ENCODE measurements around the gene BMP5. TPM values are rescaled to one million over a fixed set of nuclear protein-coding genes. Genes with fewer than 3 reads are reported as not detected.

BMP5 gene
- polyA plus RNA-seq, 1 donor from 2014 or later: 0.14 TPM

GRCh38 chr6:55866128-55866527, 9.3 kb downstream of the BMP5 start:
- H3K27me3 ChIP-seq (ENCODE audit: insufficient read depth, low read depth, low read length): no peaks in the 10 kb centered on the region
- no peaks in the 10 kb centered on the region for H3K9me3 ChIP-seq (ENCODE audit: low read length)
- H3K9ac ChIP-seq (ENCODE audit: low read length): no peak overlapping the region
- H3K36me3 ChIP-seq (ENCODE audit: insufficient read depth, low read length): no peaks in the 10 kb centered on the region
- H4K20me1 ChIP-seq (ENCODE audit: insufficient read depth): no peaks in the 10 kb centered on the region
- TF ChIP-seq REST (IDR thresholded peaks at IDR 0.05; ENCODE audit: borderline replicate concordance) (no peak), EP300 (conservative IDR thresholded peaks at IDR 0.05; ENCODE audit: poor library complexity, severe bottlenecking) (no peak), TAF1 (IDR thresholded peaks at IDR 0.05; ENCODE audit: low read depth) (no peak)
- no peaks in the 10 kb centered on the region for H3K9me2 ChIP-seq (ENCODE audit: insufficient read depth, low read length)
- H3K4me3 ChIP-seq (ENCODE audit: low read length): no peak overlapping the region
- H3K4me2 ChIP-seq (ENCODE audit: low read length): no peak overlapping the region
- H3K27ac ChIP-seq (ENCODE audit: low read length): no peak overlapping the region
- no peak overlapping the region for H2AFZ ChIP-seq (ENCODE audit: low read depth, low read length)
- no peaks in the 10 kb centered on the region for H3K79me2 ChIP-seq (replicated peaks; ENCODE audit: insufficient read depth, low read length)
- H3F3A ChIP-seq (ENCODE audit: insufficient read depth, low read length, poor library complexity, severe bottlenecking): no peaks in the 10 kb centered on the region

GRCh38 chr6:55853008-55854001, 22.1 kb downstream of the BMP5 start:
- Histone ChIP-seq H3K4me2 (ENCODE audit: low read length) (no peak overlapping the region), H3K79me2 (replicated peaks; ENCODE audit: insufficient read depth, low read length) (no peaks in the 10 kb centered on the region), H3K36me3 (ENCODE audit: insufficient read depth, low read length) (no peaks in the 10 kb centered on the region), H3K9ac (ENCODE audit: low read length) (no peak overlapping the region), H3K9me2 (ENCODE audit: insufficient read depth, low read length) (no peaks in the 10 kb centered on the region), H3K9me3 (ENCODE audit: low read length) (no peaks in the 10 kb centered on the region), H3K27ac (ENCODE audit: low read length) (no peak overlapping the region), H2AFZ (ENCODE audit: low read depth, low read length) (no peak overlapping the region), H3F3A (ENCODE audit: insufficient read depth, low read length, poor library complexity, severe bottlenecking) (no peaks in the 10 kb centered on the region), H3K4me3 (ENCODE audit: low read length) (no peak overlapping the region), H4K20me1 (ENCODE audit: insufficient read depth) (no peaks in the 10 kb centered on the region), H3K27me3 (ENCODE audit: insufficient read depth, low read depth, low read length) (no peaks in the 10 kb centered on the region)
- TF ChIP-seq TAF1 (IDR thresholded peaks at IDR 0.05; ENCODE audit: low read depth): no peak

- Histone ChIP-seq H3K9me2 (ENCODE audit: insufficient read depth, low read length) (no peaks in the 10 kb centered on the region), H2AFZ (ENCODE audit: low read depth, low read length) (no peak overlapping the region), H3K9me3 (ENCODE audit: low read length) (peaks cover 3% of the 10 kb centered on the region), H3K9ac (ENCODE audit: low read length) (no peak overlapping the region), H3K4me2 (ENCODE audit: low read length) (no peak overlapping the region), H3K4me3 (ENCODE audit: low read length) (no peak overlapping the region), H3K36me3 (ENCODE audit: insufficient read depth, low read length) (no peaks in the 10 kb centered on the region), H3K27me3 (ENCODE audit: insufficient read depth, low read depth, low read length) (no peaks in the 10 kb centered on the region), H4K20me1 (ENCODE audit: insufficient read depth) (no peaks in the 10 kb centered on the region), H3F3A (ENCODE audit: insufficient read depth, low read length, poor library complexity, severe bottlenecking) (no peaks in the 10 kb centered on the region), H3K79me2 (replicated peaks; ENCODE audit: insufficient read depth, low read length) (no peaks in the 10 kb centered on the region), H3K27ac (ENCODE audit: low read length) (no peak overlapping the region)
- no peak for TF ChIP-seq TAF1 (IDR thresholded peaks at IDR 0.05; ENCODE audit: low read depth)
- no peak for TF ChIP-seq CTCF (IDR thresholded peaks at IDR 0.05; ENCODE audit: poor library complexity, severe bottlenecking)
- no peak for TF ChIP-seq REST (IDR thresholded peaks at IDR 0.05; ENCODE audit: borderline replicate concordance)
- no peak for TF ChIP-seq POLR2AphosphoS5 (IDR thresholded peaks at IDR 0.05)
- TF ChIP-seq MXI1 (conservative IDR thresholded peaks at IDR 0.05; ENCODE audit: poor library complexity, severe bottlenecking): no peak
- no peak for TF ChIP-seq EP300 (conservative IDR thresholded peaks at IDR 0.05; ENCODE audit: poor library complexity, severe bottlenecking)
- TF ChIP-seq SMC3 (conservative IDR thresholded peaks at IDR 0.05; ENCODE audit: poor library complexity): no peak
- TF ChIP-seq EZH2 (IDR thresholded peaks at IDR 0.05; ENCODE audit: borderline replicate concordance, insufficient read depth, low read length, poor library complexity, severe bottlenecking): no peak
- no peak for TF ChIP-seq RAD21 (conservative IDR thresholded peaks at IDR 0.05)
Observed at GRCh38 chr6:55841341-55841740, 34.0 kb downstream of the BMP5 start.
